ENCODE measurements around the gene COP1.

The COP1 gene

GRCh38 chr1:176198413-176198812, 8.7 kb downstream of the COP1 start:
- DNase-seq, result no peak

- DNase-seq, result no peak
Measured at GRCh38 chr1:176196728-176197127, 10.4 kb downstream of the COP1 start.

GRCh38 chr1:176195547-176195946, 11.5 kb downstream of the COP1 start:
- DNase-seq, result no peak

GRCh38 chr1:176193663-176194062, 13.4 kb downstream of the COP1 start:
- DNase-seq, result no peak

GRCh38 chr1:176193023-176193422, 14.1 kb downstream of the COP1 start:
- DNase-seq, result no peak

- DNase-seq, result no peak
Measured at GRCh38 chr1:176188604-176189003, 18.5 kb downstream of the COP1 start.

GRCh38 chr1:176187001-176187400, 20.1 kb downstream of the COP1 start:
- DNase-seq, result peak in 2 of 4 experiments; percentile 12 to 28

- DNase-seq, result peak in 1 of 4 experiments; percentile 15
Measured at GRCh38 chr1:176183618-176184017, 23.5 kb downstream of the COP1 start.

GRCh38 chr1:176178316-176178715, 28.8 kb downstream of the COP1 start:
- peak in 3 of 4 experiments; percentile 2 to 40 (median 28) for DNase-seq

- no peak for DNase-seq
Measured at GRCh38 chr1:176177764-176178163, 29.3 kb downstream of the COP1 start.

- DNase-seq, result no peak
Measured at GRCh38 chr1:176174108-176174507, 33.0 kb downstream of the COP1 start.

GRCh38 chr1:176172215-176172614, 34.9 kb downstream of the COP1 start:
- DNase-seq, result no peak

- DNase-seq, result no peak
Measured at GRCh38 chr1:176167210-176167609, 39.9 kb downstream of the COP1 start.

GRCh38 chr1:176165573-176165972, 41.5 kb downstream of the COP1 start:
- DNase-seq, result no peak

GRCh38 chr1:176164014-176164678, 42.9 kb downstream of the COP1 start:
- DNase-seq, result peak in 2 of 4 experiments; percentile 15 to 26

GRCh38 chr1:176159993-176160392, 47.1 kb downstream of the COP1 start:
- DNase-seq, result no peak

GRCh38 chr1:176157995-176158394, 49.1 kb downstream of the COP1 start:
- no peak for DNase-seq

- DNase-seq, result no peak
Measured at GRCh38 chr1:176149939-176150807, 56.9 kb downstream of the COP1 start.

- peak in 3 of 4 experiments; percentile 10 to 49 (median 47) for DNase-seq
Measured at GRCh38 chr1:176144526-176144925, 62.6 kb downstream of the COP1 start.

GRCh38 chr1:176142973-176143372, 64.1 kb downstream of the COP1 start:
- no peak for DNase-seq

GRCh38 chr1:176141449-176141848, 65.6 kb downstream of the COP1 start:
- DNase-seq, result no peak

GRCh38 chr1:176136891-176137290, 70.2 kb downstream of the COP1 start:
- DNase-seq, result no peak

GRCh38 chr1:176134666-176135065, 72.4 kb downstream of the COP1 start:
- no peak for DNase-seq

GRCh38 chr1:176122282-176122681, 84.8 kb downstream of the COP1 start:
- peak in 1 of 4 experiments; percentile 5 for DNase-seq

Measured in suppressor macrophage (primary cell).